Endothelial cell of umbilical vein (primary cell): Measurements from ENCODE around the gene OR2L8. TPM values are rescaled to one million over a fixed set of nuclear protein-coding genes. Genes with fewer than 3 reads are reported as not detected.

Experiments
- BruUV-seq: library from RNA; stranded (reverse); fragments of 400-500 nt; replicated peaks from 2 replicates; lab custom pipeline; 2021; lab: Mats Ljungman, UMichigan
- CTCF ChIA-PET: fragments of 300-600, 350-600 bp; sonication (Branson Sonifier 250); formaldehyde crosslinking; loops from one replicate; lab custom pipeline; 2021; ENCODE audit warnings: antibody characterized with exemption, inconsistent platforms; lab: Charles Lee
- POLR2A ChIA-PET: fragments of 300-600, 350-600 bp; sonication (Branson Sonifier 250); formaldehyde crosslinking; loops from one replicate; lab custom pipeline; 2021; ENCODE audit warnings: antibody characterized with exemption, inconsistent platforms; lab: Charles Lee
- DNase-seq: peaks from one replicate; pipeline ENCODE4 v3.0.0-alpha.2; 2011; ENCODE audit warnings: low read depth, low spot score
- FAIRE-seq: peaks from 2 replicates; lab custom pipeline; 2011; peaks lifted over from hg19 to GRCh38; lab: Jason Lieb, UNC
- H2AFZ ChIP-seq: 2 replicates; pipeline ENCODE4 v1.6.0; 2012; ENCODE audit warnings: low read depth, low read length, control low read depth, inconsistent platforms
- H3K27ac ChIP-seq: 2 replicates; pipeline ENCODE4 v1.5.1; 2011; ENCODE audit warnings: low read depth, mild to moderate bottlenecking, control low read depth, low read length, moderate library complexity; ENCODE audit not compliant: insufficient read depth
- H3K27me3 ChIP-seq, 2 experiments: 2 replicates each; pipeline versions ENCODE4 v1.6.0 to v1.6.1; 2011; ENCODE audit warnings: low read length in 2 of 2, mixed read lengths in 1 of 2; ENCODE audit not compliant: control insufficient read depth in 2 of 2, insufficient read depth in 2 of 2
- H3K36me3 ChIP-seq, 2 experiments: 2 replicates in 1 of 2; 3 replicates in 1 of 2; pipeline ENCODE4 v1.5.1; 2011; ENCODE audit warnings: low read length in 2 of 2, mild to moderate bottlenecking in 1 of 2, moderate library complexity in 1 of 2; ENCODE audit not compliant: control insufficient read depth in 2 of 2, insufficient read depth in 2 of 2; ENCODE audit errors: extremely low read depth in 1 of 2
- H3K4me1 ChIP-seq: 3 replicates; pipeline ENCODE4 v1.5.1; 2011; ENCODE audit warnings: mild to moderate bottlenecking, low read length; ENCODE audit not compliant: control insufficient read depth, insufficient read depth; ENCODE audit errors: extremely low read depth
- H3K4me2 ChIP-seq: 2 replicates; pipeline ENCODE4 v1.6.1; 2011; ENCODE audit warnings: low read length, control low read depth, mixed read lengths; ENCODE audit not compliant: insufficient read depth
- H3K4me3 ChIP-seq, 3 experiments: fragments of 200-600 bp in 1 of 3; sonication (generic), shearing (Covaris generic) in 1 of 3; replicated peaks in 1 of 3; 2 replicates each; pipeline ENCODE4 v1.5.1; 2011 to 2016; ENCODE audit warnings: control low read depth in 3 of 3, low read length in 3 of 3, mild to moderate bottlenecking in 2 of 3, inconsistent platforms in 1 of 3, low read depth in 1 of 3, moderate library complexity in 1 of 3; ENCODE audit not compliant: insufficient read depth in 1 of 3
- H3K79me2 ChIP-seq: 2 replicates; pipeline ENCODE4 v1.6.0; 2012; ENCODE audit warnings: low read length, inconsistent platforms; ENCODE audit not compliant: control insufficient read depth, insufficient read depth
- H3K9ac ChIP-seq: replicated peaks from 2 replicates; pipeline ENCODE3; 2011; ENCODE audit warnings: low read length, control low read depth; ENCODE audit not compliant: insufficient read depth; ENCODE audit errors: extremely low read depth
- H3K9me1 ChIP-seq: replicated peaks from 3 replicates; pipeline ENCODE4 v1.6.0; 2011; ENCODE audit warnings: mild to moderate bottlenecking, low read length; ENCODE audit not compliant: control insufficient read depth, insufficient read depth; ENCODE audit errors: extremely low read depth
- H3K9me3 ChIP-seq: replicated peaks from 2 replicates; pipeline ENCODE4 v1.5.1; 2012; ENCODE audit warnings: low read length, inconsistent platforms; ENCODE audit not compliant: control insufficient read depth, insufficient read depth
- H4K20me1 ChIP-seq: replicated peaks from 2 replicates; pipeline ENCODE3; 2011; ENCODE audit warnings: mild to moderate bottlenecking, low read length; ENCODE audit not compliant: control insufficient read depth, insufficient read depth; ENCODE audit errors: extremely low read depth
- EZH2 ChIP-seq: IDR thresholded peaks from 2 replicates; pipeline ENCODE4 v1.6.1; 2012; ENCODE audit warnings: borderline replicate concordance, low read depth, mild to moderate bottlenecking, moderate library complexity, low read length, inconsistent platforms; ENCODE audit not compliant: severe bottlenecking
- FOS ChIP-seq: IDR thresholded peaks from 2 replicates; pipeline ENCODE4 v1.6.1; 2011; ENCODE audit warnings: mild to moderate bottlenecking, low read length, moderate library complexity, borderline replicate concordance; ENCODE audit not compliant: insufficient read depth
- GATA2 ChIP-seq: IDR thresholded peaks from 2 replicates; pipeline ENCODE4 v1.7.0; 2011; ENCODE audit warnings: low read depth, mild to moderate bottlenecking, moderate library complexity, mixed read lengths, low read length; ENCODE audit not compliant: insufficient read length, insufficient read depth
- JUN ChIP-seq: IDR thresholded peaks from 2 replicates; pipeline ENCODE4 v1.6.1; 2011; ENCODE audit warnings: borderline replicate concordance, low read depth; ENCODE audit not compliant: insufficient read length, insufficient read depth
- MYC ChIP-seq: IDR thresholded peaks from one replicate; pipeline ENCODE4 v1.6.1; 2011; ENCODE audit warnings: mild to moderate bottlenecking, low read depth, low read length
- POLR2A ChIP-seq: IDR thresholded peaks from 2 replicates; pipeline ENCODE4 v1.6.1; 2012; ENCODE audit warnings: low read depth, mild to moderate bottlenecking, control low read depth, low read length
- POLR2AphosphoS5 ChIP-seq: IDR thresholded peaks from 2 replicates; pipeline ENCODE4 v1.6.1; 2012; ENCODE audit warnings: low read depth, mild to moderate bottlenecking, control low read depth, low read length, moderate library complexity; ENCODE audit not compliant: insufficient read depth
- dilution Hi-C: fragments of 300-500 bp; cut with MboI; formaldehyde crosslinking; loops from one replicate; pipeline ENCODE4 v1.15.0; 2019; ENCODE audit warnings: low sequenced_read_pairs; ENCODE audit not compliant: extremely low pct_ligation_motif_present
- intact Hi-C: fragments of 100-400 bp; cut with micrococcal nuclease; formaldehyde crosslinking; loops from one replicate; pipeline ENCODE4 v1.10.0; 2022
- polyA plus RNA-seq, 4 experiments: library from polyadenylated mRNA; depleted of rRNA in 3 of 4; stranded (reverse) in 3 of 4; unstranded in 1 of 4; fragments of >200 nt; gene quantifications; 2 replicates each; pipeline versions ENCODE4 v1.2.1 to v1.2.3, GENCODE V29; 2011 to 2012; ENCODE audit warnings: missing spikeins in 1 of 4
- total RNA-seq: library from RNA; stranded (reverse); gene quantifications from 2 replicates; pipeline ENCODE4 v1.2.3, GENCODE V29; 2021
- TF ChIP-seq, protein P1 (sequence below): IDR thresholded peaks from 2 replicates; pipeline ENCODE4 v1.6.1; 2011; ENCODE audit not compliant: insufficient read depth, insufficient read length
- TF ChIP-seq, protein P2 (sequence below), 2 donors: IDR thresholded peaks; 1 replicate in 1 of 2; 2 replicates in 1 of 2; pipeline ENCODE4 v1.5.1; 2011; ENCODE audit warnings: low read length in 2 of 2, mild to moderate bottlenecking in 2 of 2, moderate library complexity in 2 of 2, control low read depth in 1 of 2, inconsistent platforms in 1 of 2, low read depth in 1 of 2; ENCODE audit not compliant: insufficient read depth in 1 of 2; ENCODE audit errors: extremely low read depth in 1 of 2

OR2L8 gene
- total and polyA plus RNA-seq, 2 donors (not counting 3 experiments of a cell fraction or from before 2014, with no cell fraction given), result not detected

DNA sequence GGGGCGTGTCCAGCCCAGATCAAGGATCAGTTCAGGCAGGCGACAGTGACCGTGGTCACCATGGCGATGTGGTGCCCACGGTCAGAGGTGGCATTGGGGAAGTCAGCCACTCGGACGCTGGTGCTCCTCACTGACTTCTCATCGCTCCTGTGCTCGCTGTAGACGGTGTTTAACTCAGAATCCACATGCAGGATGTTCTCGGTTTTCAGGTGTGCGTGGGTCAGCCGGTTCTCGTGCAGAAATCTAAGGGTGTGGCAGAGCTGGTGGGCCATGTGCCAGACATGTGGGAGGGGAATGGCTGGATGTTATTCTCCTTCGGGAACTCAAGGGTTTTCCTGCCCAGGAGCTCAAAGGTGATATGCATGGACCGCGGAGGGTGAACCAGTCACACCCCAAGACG is 12.2 kb upstream of the OR2L8 start:
- ChIA-PET CTCF (no interaction called here), POLR2A (no interaction called here)
- dilution Hi-C loops, result no loop called here
- no peaks in the 10 kb centered on the region for H3K36me3 ChIP-seq
- H4K20me1 ChIP-seq, result no peaks in the 10 kb centered on the region
- intact Hi-C loops, result no loop called here
- DNase-seq (no peak), FAIRE-seq (no peak)
- no peak overlapping the region for H3K27ac ChIP-seq
- no TSS peak for BruUV-seq
- no peak overlapping the region for H3K4me2 ChIP-seq
- H3K4me3 ChIP-seq, result no peak overlapping the region
- H3K9me1 ChIP-seq, result no peaks in the 10 kb centered on the region
- H2AFZ ChIP-seq, result no peak overlapping the region
- peaks cover 6% of the 10 kb centered on the region for H3K9me3 ChIP-seq
- no peaks in the 10 kb centered on the region for H3K27me3 ChIP-seq
- H3K4me1 ChIP-seq, result no peaks in the 10 kb centered on the region
- no peaks in the 10 kb centered on the region for H3K79me2 ChIP-seq
- no peak overlapping the region for H3K9ac ChIP-seq
- TF ChIP-seq MYC (no peak), POLR2A (no peak), JUN (no peak), EZH2 (no peak), POLR2AphosphoS5 (no peak), GATA2 (no peak), FOS (no peak)
- TF ChIP-seq, protein P1, sequence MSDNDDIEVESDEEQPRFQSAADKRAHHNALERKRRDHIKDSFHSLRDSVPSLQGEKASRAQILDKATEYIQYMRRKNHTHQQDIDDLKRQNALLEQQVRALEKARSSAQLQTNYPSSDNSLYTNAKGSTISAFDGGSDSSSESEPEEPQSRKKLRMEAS, result no peak
- TF ChIP-seq, protein P2, sequence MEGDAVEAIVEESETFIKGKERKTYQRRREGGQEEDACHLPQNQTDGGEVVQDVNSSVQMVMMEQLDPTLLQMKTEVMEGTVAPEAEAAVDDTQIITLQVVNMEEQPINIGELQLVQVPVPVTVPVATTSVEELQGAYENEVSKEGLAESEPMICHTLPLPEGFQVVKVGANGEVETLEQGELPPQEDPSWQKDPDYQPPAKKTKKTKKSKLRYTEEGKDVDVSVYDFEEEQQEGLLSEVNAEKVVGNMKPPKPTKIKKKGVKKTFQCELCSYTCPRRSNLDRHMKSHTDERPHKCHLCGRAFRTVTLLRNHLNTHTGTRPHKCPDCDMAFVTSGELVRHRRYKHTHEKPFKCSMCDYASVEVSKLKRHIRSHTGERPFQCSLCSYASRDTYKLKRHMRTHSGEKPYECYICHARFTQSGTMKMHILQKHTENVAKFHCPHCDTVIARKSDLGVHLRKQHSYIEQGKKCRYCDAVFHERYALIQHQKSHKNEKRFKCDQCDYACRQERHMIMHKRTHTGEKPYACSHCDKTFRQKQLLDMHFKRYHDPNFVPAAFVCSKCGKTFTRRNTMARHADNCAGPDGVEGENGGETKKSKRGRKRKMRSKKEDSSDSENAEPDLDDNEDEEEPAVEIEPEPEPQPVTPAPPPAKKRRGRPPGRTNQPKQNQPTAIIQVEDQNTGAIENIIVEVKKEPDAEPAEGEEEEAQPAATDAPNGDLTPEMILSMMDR (IDR thresholded peaks at IDR 0.05; ENCODE audit: extremely low read depth in 1 of 2, insufficient read depth in 1 of 2, low read depth in 1 of 2, low read length in 2 of 2), result no peak
